OCI-M1 (cell line): ENCODE results near the gene CNIH3.
"Not testable (repeated sequence)": the region's sequence is repeated elsewhere in the genome, so short reads cannot be mapped to it uniquely, and the experiment has no call there.

Source experiments
- DNase-seq: peaks from one replicate; lab custom pipeline; 2025; lab: John Stamatoyannopoulos, UW

Gene CNIH3

DNA sequence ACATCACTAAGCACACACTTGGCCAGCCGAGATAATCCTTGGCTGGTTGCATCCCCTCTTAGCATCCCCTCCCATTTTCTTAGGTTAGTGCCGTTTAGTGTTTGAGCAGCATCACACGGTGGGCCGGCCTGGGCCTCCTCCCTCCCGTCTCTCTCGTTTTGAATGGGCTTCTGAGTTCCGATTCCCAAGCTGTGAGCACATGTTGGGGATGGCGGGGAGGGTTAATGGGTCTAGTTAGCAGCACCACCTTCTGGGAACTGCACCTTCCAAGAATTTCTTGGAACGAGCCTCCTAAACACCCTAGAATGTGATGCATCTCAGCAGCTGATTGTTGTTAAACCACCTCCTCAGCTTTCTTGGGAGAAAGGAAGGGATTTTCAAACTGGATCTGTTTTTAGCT lies 73.3 kb downstream of the CNIH3 start:
- DNase-seq: no peak

GRCh38 chr1:224690576-224690975 lies 74.5 kb downstream of the CNIH3 start:
- DNase-seq: no peak

DNA sequence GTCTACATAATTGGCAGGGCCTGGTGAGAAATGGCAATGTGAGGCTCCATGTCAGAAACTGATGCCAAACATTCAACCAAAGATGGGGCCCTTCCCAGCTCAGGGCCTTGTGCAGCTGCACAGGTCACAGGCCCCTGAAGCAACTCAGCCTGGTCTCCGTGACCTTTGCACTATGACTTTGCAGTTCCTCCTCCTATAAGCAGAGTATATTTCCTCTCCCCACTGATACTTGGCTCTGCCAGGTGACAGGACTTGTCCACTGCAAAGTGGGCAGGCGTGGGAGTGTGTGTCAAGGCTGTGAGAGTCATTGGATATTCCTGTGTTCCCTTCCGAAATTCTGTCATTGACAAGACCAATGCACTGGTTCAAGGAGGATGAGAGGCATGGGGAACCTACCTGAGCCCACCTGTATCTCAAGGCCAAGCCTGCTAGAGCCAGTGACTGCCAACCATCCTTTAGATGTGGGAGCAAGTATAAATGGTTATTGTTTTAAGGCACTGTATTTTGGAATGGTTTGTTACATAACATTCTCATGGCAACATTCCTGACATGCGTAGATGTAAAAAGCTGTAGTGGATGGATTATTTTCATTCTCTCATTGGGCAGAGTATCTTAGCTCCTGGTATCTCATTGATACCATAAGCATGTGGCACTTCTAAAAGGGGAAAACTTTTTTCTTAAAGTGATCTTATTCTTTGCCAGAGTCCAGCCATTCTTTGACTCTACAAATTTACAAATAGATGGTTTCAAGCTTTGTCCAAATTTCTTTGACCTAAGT lies 75.2 kb downstream of the CNIH3 start:
- no peak for DNase-seq

GRCh38 chr1:224694969-224695368 lies 78.9 kb downstream of the CNIH3 start:
- no peak for DNase-seq

DNA sequence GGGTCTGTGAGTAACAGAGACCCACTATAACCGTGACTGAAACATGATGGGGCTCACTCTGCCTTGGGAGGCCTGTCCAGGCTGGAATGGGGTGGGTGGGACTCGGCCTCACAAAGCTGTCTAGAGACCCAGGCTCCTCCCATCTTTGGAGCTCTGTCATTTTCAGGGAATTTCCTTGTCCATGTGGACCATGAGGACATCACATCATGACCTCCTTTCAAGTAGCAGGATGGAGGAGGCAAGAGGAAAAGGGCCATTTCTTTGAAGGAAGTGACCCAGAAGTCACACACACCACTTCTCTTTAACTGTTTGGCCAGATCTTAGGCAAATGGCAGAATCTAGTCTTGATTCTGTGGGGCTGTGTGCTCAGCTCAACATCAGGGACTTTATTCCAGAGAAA lies 79.9 kb downstream of the CNIH3 start:
- DNase-seq: no peak

DNA sequence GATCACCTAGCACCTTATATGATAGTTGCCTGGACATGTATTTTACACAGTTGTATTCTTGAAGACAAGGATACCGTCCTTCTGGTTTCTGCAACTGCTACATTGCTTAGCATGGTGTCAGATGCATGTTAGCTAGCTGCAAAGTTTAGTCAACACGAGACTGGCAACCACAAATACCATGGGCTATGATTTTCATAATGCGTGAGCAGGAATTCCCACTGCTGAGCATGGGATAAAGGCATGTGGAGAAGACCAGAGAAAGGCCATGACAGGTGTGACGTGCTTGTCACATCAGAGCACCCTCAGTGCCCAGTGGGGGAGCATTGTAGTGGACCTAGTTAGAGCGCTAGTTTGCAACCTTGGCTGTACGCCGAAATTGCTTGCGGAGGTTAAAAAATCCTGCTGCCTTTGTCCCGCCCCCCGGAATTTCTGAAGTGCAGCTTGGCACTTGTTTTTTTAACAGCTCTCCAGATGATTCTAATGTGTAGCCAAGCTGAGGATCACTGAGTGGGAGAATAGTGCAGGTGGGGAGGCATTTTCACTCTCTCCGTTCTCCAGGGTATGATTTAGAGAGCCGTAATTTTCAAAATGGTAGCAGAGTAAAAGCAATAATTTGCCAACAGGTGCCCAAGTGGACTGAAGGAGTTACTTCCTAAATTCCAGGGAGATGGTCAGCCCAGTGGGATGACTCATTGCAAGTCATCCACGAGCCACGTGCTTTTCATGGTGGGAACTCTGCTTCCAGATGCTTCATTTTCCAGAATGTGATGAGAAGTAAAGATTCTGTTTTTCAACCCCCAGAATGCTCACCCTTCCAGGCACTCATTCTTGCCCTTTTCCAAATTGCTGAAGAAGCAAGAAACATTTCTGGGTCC lies 81.0 kb downstream of the CNIH3 start:
- no peak for DNase-seq

DNA sequence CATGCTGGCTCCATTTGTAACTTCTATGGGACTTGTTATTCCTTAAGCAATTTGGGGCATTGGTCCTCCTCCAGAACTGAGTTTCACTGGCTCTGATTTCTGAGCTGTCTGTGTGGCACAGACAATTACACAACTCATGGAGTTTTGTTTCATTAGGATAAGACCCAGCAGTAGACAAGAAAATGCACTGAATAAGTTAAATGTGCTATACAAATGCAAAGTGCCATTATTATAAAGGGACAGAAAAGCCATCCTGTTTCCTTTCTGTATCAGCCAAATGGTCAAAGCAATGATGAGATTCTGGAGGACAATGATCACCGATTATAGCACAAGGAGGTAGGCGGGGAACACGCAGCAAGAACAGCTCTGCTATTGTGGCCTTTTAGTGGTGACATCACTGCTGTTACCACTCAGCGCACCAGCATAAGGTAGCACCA lies 81.9 kb downstream of the CNIH3 start:
- DNase-seq: no peak

GRCh38 chr1:224700918-224701531 lies 84.9 kb downstream of the CNIH3 start:
- peak; percentile 8 for DNase-seq

DNA sequence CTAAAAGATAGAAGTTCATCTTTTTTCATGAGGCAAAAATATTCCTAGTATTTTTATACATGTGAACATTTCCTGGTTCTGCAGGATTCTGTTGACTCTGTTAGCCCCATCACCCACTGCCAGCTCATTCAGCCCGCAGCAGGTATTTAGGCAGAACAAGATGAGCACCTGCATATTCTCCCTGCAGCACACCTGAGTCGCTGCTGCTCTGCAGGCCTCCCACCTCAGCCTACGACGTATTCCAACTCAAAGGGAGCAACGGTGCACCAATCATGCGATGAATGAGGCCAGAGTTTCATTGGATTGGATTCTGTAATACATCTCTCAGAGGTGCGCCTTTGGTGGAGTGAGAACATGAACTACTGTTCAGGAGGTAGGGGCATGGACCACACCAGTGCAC lies 87.6 kb downstream of the CNIH3 start:
- no peak for DNase-seq

DNA sequence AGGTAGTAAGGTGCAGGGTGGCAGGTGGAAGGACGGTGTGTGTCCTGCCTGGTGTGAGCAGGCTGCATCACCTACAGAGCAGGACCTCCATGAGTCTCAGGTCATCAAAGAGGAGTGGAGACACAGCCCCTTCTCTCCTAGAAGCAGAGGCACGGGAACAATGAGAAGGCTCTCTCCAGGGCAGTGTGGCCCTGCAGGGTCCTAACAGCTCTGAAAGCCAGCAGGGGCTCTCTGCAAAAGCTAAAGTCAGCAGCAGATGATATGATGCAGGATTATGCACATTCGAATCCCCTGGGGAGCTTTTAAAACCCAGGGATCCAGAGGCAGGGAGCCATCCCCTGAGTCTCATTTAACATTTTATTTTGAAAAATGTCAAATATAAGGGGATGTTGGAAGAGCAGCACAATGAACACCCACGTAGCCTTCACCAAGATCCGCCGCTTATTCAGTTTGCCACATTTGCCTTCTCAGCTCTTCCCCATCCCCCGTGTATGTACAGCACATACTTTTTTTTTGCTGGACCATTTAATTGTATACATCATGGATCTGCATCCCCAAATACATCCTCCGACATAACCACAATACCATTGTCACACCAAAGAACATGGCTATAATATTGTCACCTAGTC lies 88.1 kb downstream of the CNIH3 start:
- no peak for DNase-seq

- DNase-seq: no peak
Measured at GRCh38 chr1:224705578-224705977, 89.5 kb downstream of the CNIH3 start.

DNA sequence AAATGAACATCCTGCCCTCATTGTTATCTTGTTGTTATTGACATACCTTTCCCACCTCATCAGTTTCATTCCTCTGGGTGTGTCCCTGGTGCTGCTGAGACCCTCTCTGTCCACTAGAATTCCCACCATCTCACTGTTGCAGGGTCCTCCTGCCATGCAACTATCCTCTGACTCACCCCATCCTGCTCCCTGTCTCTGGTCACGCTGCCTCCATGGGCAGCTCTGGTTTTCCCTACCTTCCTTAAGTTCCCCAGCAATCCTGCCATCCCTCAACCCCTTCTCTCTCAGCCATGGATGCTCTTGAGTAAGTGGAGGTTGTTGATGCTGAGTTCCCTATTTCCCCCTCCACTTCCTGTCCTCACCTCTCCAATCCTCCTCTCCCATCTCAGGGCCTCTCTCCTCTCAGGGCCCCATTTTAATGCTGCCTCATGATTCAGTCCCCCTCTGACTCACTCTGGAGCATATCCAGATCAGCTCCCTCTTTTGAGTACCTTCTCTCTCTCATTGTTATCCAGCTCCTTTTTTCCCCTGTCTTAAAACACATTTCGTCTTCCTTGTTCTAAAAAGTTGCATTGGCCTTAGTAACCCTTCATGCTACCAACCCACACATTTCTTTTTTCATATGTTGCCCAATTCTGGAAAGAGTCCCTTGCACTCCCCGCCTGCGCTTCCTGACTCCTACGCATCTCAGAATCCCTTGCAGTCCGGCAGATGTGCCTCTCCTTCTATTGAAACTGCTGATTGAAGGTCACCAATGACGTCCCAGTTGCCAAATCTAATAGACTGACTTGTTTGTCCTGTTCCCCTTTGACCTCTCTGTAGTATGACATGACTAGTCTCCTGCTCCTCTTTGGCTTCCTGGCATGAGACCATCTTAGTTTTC lies 92.0 kb downstream of the CNIH3 start:
- DNase-seq: no peak

DNA sequence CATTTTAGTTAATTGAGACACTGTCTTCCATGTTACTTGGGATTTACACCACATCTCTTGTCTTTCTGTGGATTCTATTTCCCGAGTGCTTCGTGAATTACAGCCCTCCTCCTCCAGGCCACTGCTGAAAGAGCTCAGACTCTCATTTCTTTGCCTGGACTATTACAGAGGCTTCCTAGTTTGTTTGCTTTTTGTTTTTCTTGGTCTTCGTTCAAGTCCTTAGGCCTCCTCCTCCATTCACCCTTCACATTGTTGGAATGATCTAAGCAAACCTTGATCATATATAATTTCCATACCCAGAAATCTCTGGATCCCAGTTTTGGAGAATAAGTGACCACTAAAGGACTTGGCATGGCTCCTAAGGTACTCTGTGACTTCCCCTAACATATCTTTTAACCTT lies 94.1 kb downstream of the CNIH3 start:
- no peak for DNase-seq

- DNase-seq: not testable (repeated sequence)
Measured at GRCh38 chr1:224711231-224711756, 95.2 kb downstream of the CNIH3 start.

DNA sequence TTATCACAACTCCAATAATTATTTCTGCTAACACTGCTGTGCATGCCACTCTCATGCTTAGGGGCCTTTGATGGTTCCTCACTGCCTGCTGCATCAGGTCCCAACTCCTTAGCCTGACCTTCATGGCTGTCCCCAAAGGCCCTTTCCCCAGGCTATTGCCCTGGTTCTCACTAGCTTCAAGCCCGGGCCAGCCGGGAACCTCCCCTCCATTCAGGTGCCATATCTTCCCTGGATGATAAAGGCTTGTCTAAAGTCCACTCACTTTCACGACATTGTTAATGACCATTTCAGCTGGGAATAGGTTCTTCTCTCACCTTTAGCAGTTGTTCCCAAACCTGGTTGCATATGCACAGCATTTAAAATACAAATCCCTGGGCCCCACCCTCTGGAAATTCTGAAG lies 95.8 kb downstream of the CNIH3 start:
- no peak for DNase-seq

GRCh38 chr1:224713228-224713627 lies 97.1 kb downstream of the CNIH3 start:
- DNase-seq: no peak

- no peak for DNase-seq
Measured at GRCh38 chr1:224714553-224714952, 98.4 kb downstream of the CNIH3 start.

GRCh38 chr1:224718470-224719053 lies 102.4 kb downstream of the CNIH3 start:
- no peak for DNase-seq

- DNase-seq: no peak
Measured at GRCh38 chr1:224719716-224720115, 103.6 kb downstream of the CNIH3 start.

DNA sequence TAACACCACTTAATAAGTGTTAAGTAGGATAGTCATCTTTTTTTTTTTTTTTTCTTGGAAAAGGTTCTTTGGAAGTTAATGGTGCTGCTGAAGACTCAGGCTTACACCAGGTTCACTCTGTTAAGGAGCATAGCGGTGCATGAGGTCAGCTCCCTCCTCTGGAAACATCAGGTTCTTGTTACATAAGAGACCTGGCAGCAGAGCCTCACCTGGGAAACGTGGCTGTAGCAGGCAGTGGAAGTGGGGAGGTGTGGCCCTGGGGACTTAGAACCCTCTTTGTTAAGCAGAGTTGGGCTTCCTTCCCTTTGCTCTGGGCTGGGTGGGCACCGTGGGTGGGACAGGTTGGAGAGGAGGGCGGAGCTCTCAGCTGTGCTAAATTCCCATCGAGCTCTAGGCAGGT lies 104.1 kb downstream of the CNIH3 start:
- DNase-seq: no peak

DNA sequence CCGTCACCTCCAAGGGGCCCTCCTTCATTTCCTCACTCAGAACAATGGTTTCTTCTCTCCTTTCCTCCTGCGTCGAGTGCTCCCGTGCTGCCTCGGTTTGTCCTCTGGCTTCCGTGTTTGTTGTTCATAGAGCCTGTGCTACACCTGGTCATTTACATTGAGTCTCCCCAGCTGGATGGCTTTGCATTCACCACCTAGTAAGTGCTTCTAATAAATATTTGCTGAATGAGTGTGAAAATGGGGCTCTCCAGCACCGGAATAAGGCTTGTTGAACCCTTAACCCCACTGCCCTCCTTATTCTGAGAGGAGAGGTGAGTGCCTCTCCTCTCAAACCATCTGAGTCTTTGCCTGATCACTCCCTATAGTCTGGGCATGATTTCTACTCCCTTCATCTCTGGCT lies 104.9 kb downstream of the CNIH3 start:
- no peak for DNase-seq
